Right lobe of liver (tissue), 6 donors: ENCODE results near the gene MAVS. TPM values are rescaled to one million over a fixed set of nuclear protein-coding genes. Genes with fewer than 3 reads are reported as not detected.

Experiments used
- ATAC-seq, 4 donors: fragments of 200-7000 bp; cut with Tn5 transposase; one replicate each; pipeline ENCODE4 v1.9.1; 2020; ENCODE audit warnings: mild to moderate bottlenecking in 4 of 4, moderate library complexity in 4 of 4
- DNase-seq, 3 donors: peaks; one replicate each; pipeline ENCODE4 v3.0.0-alpha.2; 2020
- H3K27ac ChIP-seq, 3 donors: fragments of 200-600 bp; one replicate each; pipeline ENCODE4 v1.8.0; 2022
- H3K27me3 ChIP-seq, 2 donors: fragments of 200-600 bp; one replicate each; pipeline ENCODE4 v1.8.0; 2022
- H3K36me3 ChIP-seq, 4 donors: fragments of 200-600 bp; sonication (generic) in 1 of 4; one replicate each; pipeline versions ENCODE4 v1.5.1 to v1.8.0; 2017 to 2022; ENCODE audit warnings: control low read depth in 1 of 4
- H3K4me1 ChIP-seq, 4 donors: fragments of 200-600 bp; sonication (generic) in 1 of 4; one replicate each; pipeline versions ENCODE4 v1.5.1 to v1.8.0; 2017 to 2022; ENCODE audit warnings: control low read depth in 1 of 4
- H3K4me3 ChIP-seq, 3 donors: fragments of 200-600 bp; one replicate each; pipeline ENCODE4 v1.8.0; 2022
- H3K9me3 ChIP-seq, 4 donors: fragments of 200-600 bp; sonication (generic) in 1 of 4; one replicate each; pipeline versions ENCODE4 v1.5.1 to v1.8.0; 2017 to 2022; ENCODE audit warnings: control low read depth in 1 of 4
- CTCF ChIP-seq, 4 donors: fragments of 200-600 bp in 3 of 4; fragments of 450-650 bp in 1 of 4; IDR thresholded peaks; one replicate each; pipeline versions ENCODE4 v1.5.1 to v1.8.0; 2016 to 2022; ENCODE audit warnings: antibody characterized with exemption in 4 of 4, mild to moderate bottlenecking in 2 of 4
- POLR2A ChIP-seq: fragments of 450-650 bp; IDR thresholded peaks from one replicate; pipeline ENCODE4 v1.6.1; 2017; ENCODE audit warnings: antibody characterized with exemption, mild to moderate bottlenecking
- WGBS: methylation state at CpG from one replicate; pipeline ENCODE4 v1.1.6; 2018; ENCODE audit warnings: low coverage, low lambda C conversion rate; ENCODE audit not compliant: insufficient coverage; ENCODE audit errors: missing lambda C conversion rate; 5-methylcytosine and 5-hydroxymethylcytosine counted together
- intact Hi-C, 2 donors: fragments of 100-400 bp; cut with DNase I; formaldehyde crosslinking; loops; one replicate each; pipeline versions ENCODE4 v1.11.2 to v1.14.1; 2022
- total RNA-seq, 6 experiments: library from RNA; depleted of rRNA in 2 of 6; stranded (reverse); fragments of >200 nt in 2 of 6; fragmentation: NEBNext Ultra II Directional in 3 of 6; extraction: Animal tissue kit (Norgen Biotek cat#: 25700) in 3 of 6; gene quantifications; one replicate each; pipeline versions ENCODE4 v1.1.0 to v1.2.4, GENCODE V29; 2016 to 2023
- donor health status: DM: no; HTN: yes; CAD: no.
- donor health status: DM: no; HTN: no; CAD: no.
- donor health status: DM: no; HTN: no; CAD: no.
- donor health status: DM: no; HTN: yes; CAD: no.
- donor health status: DM: no; HTN: yes; CAD: no.

The MAVS gene
- total RNA-seq, 6 experiments from 2014 or later: 10.1 to 20.4 (median 17.0) TPM

GRCh38 chr20:3801846-3802245 lies 44.8 kb upstream of the MAVS start:
- no peaks in the 10 kb centered on the region for H3K27me3 ChIP-seq
- TF ChIP-seq POLR2A (no peak), CTCF (IDR thresholded peaks at IDR 0.05) (no peak)
- DNase-seq (no peak), ATAC-seq (no peak)
- H3K27ac ChIP-seq: peak overlapping the region in 2 of 3 donors; percentile 67 to 71
- intact Hi-C loops: no loop called here
- H3K36me3 ChIP-seq: peaks cover 0 to 2% (median 0%) of the 10 kb centered on the region in 4 donors
- peaks cover 0 to 44% (median 19%) of the 10 kb centered on the region in 4 donors for H3K4me1 ChIP-seq
- no peak overlapping the region for H3K4me3 ChIP-seq
- H3K9me3 ChIP-seq: no peaks in the 10 kb centered on the region
- no CpG with 5 or more reads among the region's 13 CpGs for WGBS

GRCh38 chr20:3802524-3803239 lies 44.0 kb upstream of the MAVS start:
- Histone ChIP-seq H3K36me3 (peaks cover 0 to 2% (median 0%) of the 10 kb centered on the region in 4 donors), H3K4me3 (no peak overlapping the region), H3K9me3 (no peaks in the 10 kb centered on the region), H3K27ac (peak overlapping the region; percentile 60 to 71 (median 67)), H3K27me3 (no peaks in the 10 kb centered on the region), H3K4me1 (peaks cover 0 to 46% (median 21%) of the 10 kb centered on the region in 4 donors)
- intact Hi-C loops: no loop called here
- DNase-seq (peak; percentile 82 to 91 (median 89)), ATAC-seq (peak; percentile 56 to 73 (median 71))
- no peak for TF ChIP-seq CTCF (IDR thresholded peaks at IDR 0.05)
- TF ChIP-seq POLR2A: no peak
- 36% methylated on average over 10 of the region's 11 CpGs for WGBS

- DNase-seq (no peak), ATAC-seq (no peak)
- Histone ChIP-seq H3K27ac (peak overlapping the region; percentile 53 to 71 (median 60)), H3K27me3 (no peaks in the 10 kb centered on the region), H3K36me3 (peaks cover 0 to 2% (median 0%) of the 10 kb centered on the region in 4 donors), H3K4me3 (no peak overlapping the region), H3K9me3 (no peaks in the 10 kb centered on the region), H3K4me1 (peaks cover 0 to 48% (median 23%) of the 10 kb centered on the region in 4 donors)
- WGBS: 100% methylated on average over 1 of the region's 14 CpGs
- TF ChIP-seq POLR2A (no peak), CTCF (IDR thresholded peaks at IDR 0.05) (no peak)
- intact Hi-C loops: no loop called here
Measured at GRCh38 chr20:3803289-3803688, 43.3 kb upstream of the MAVS start.

GRCh38 chr20:3803854-3804253 lies 42.8 kb upstream of the MAVS start:
- Histone ChIP-seq H3K9me3 (no peaks in the 10 kb centered on the region), H3K4me3 (no peak overlapping the region), H3K4me1 (peaks cover 0 to 48% (median 21%) of the 10 kb centered on the region in 4 donors), H3K27ac (peak overlapping the region in 1 of 3 donors; percentile 71), H3K36me3 (peaks cover 0 to 2% (median 0%) of the 10 kb centered on the region in 4 donors), H3K27me3 (no peaks in the 10 kb centered on the region)
- WGBS: 92% methylated on average over 4 of the region's 6 CpGs
- intact Hi-C loops: no loop called here
- ATAC-seq (no peak), DNase-seq (no peak)
- TF ChIP-seq CTCF (IDR thresholded peaks at IDR 0.05) (no peak), POLR2A (no peak)
